Activated naive CD8-positive, alpha-beta T cell treated with anti-CD3 and anti-CD28 coated beads, Interleukin-2, amount 50 U/mL, for 24 hours (primary cell): ENCODE data around the gene CDH4.
"Not testable (repeated sequence)": the region's sequence is repeated elsewhere in the genome, so short reads cannot be mapped to it uniquely, and the experiment has no call there.

ENCODE experiments used
- ATAC-seq: fragments of 150-1000 bp; cut with Tn5 transposase; one replicate; pipeline ENCODE4 v1.10.0; 2021
- DNase-seq: peaks from one replicate; pipeline ENCODE4 v3.0.0; 2021
- H3K27ac Mint-ChIP-seq: one replicate; pipeline ENCODE4 v1.8.0; 2021; ENCODE audit warnings: mild to moderate bottlenecking, mixed read lengths
- H3K27me3 Mint-ChIP-seq: one replicate; pipeline ENCODE4 v1.8.0; 2021; ENCODE audit warnings: mixed read lengths
- H3K36me3 Mint-ChIP-seq: one replicate; pipeline ENCODE4 v1.8.0; 2021; ENCODE audit warnings: low read depth, mixed read lengths
- H3K4me1 Mint-ChIP-seq: one replicate; pipeline ENCODE4 v1.8.0; 2021; ENCODE audit warnings: mixed read lengths
- H3K4me3 Mint-ChIP-seq: one replicate; pipeline ENCODE4 v1.8.0; 2021; ENCODE audit warnings: mild to moderate bottlenecking, moderate library complexity, mixed read lengths
- H3K9me3 Mint-ChIP-seq: one replicate; pipeline ENCODE4 v1.8.0; 2021; ENCODE audit warnings: mixed read lengths

The CDH4 gene

GRCh38 chr20:61414455-61414991 lies 162.5 kb downstream of the CDH4 start:
- H3K27me3 Mint-ChIP-seq = no peaks in the 10 kb centered on the region
- DNase-seq (no peak), ATAC-seq (no peak)
- no peaks in the 10 kb centered on the region for H3K4me1 Mint-ChIP-seq
- no peak overlapping the region for H3K27ac Mint-ChIP-seq
- H3K4me3 Mint-ChIP-seq = no peak overlapping the region
- H3K9me3 Mint-ChIP-seq = no peaks in the 10 kb centered on the region
- H3K36me3 Mint-ChIP-seq = no peaks in the 10 kb centered on the region

- no peaks in the 10 kb centered on the region for H3K27me3 Mint-ChIP-seq
- H3K4me3 Mint-ChIP-seq = no peak overlapping the region
- H3K27ac Mint-ChIP-seq = no peak overlapping the region
- ATAC-seq (no peak), DNase-seq (no peak)
- H3K9me3 Mint-ChIP-seq = no peaks in the 10 kb centered on the region
- no peaks in the 10 kb centered on the region for H3K36me3 Mint-ChIP-seq
- H3K4me1 Mint-ChIP-seq = no peaks in the 10 kb centered on the region
Measured at GRCh38 chr20:61416546-61416945, 164.5 kb downstream of the CDH4 start.

GRCh38 chr20:61417221-61417941 lies 165.3 kb downstream of the CDH4 start:
- Mint-ChIP-seq H3K27ac (no peak overlapping the region), H3K36me3 (no peaks in the 10 kb centered on the region), H3K4me1 (no peaks in the 10 kb centered on the region), H3K27me3 (no peaks in the 10 kb centered on the region), H3K9me3 (no peaks in the 10 kb centered on the region), H3K4me3 (no peak overlapping the region)
- ATAC-seq = no peak
- DNase-seq = no peak

- Mint-ChIP-seq H3K36me3 (no peaks in the 10 kb centered on the region), H3K27me3 (no peaks in the 10 kb centered on the region), H3K4me3 (no peak overlapping the region), H3K27ac (no peak overlapping the region), H3K9me3 (no peaks in the 10 kb centered on the region), H3K4me1 (no peaks in the 10 kb centered on the region)
- DNase-seq = no peak
- no peak for ATAC-seq
Measured at GRCh38 chr20:61419010-61419409, 166.9 kb downstream of the CDH4 start.

GRCh38 chr20:61419501-61419900 lies 167.4 kb downstream of the CDH4 start:
- no peaks in the 10 kb centered on the region for H3K36me3 Mint-ChIP-seq
- no peaks in the 10 kb centered on the region for H3K27me3 Mint-ChIP-seq
- H3K4me3 Mint-ChIP-seq = no peak overlapping the region
- ATAC-seq (no peak), DNase-seq (no peak)
- no peak overlapping the region for H3K27ac Mint-ChIP-seq
- H3K9me3 Mint-ChIP-seq = no peaks in the 10 kb centered on the region
- no peaks in the 10 kb centered on the region for H3K4me1 Mint-ChIP-seq

- H3K27ac Mint-ChIP-seq = no peak overlapping the region
- no peak overlapping the region for H3K4me3 Mint-ChIP-seq
- H3K36me3 Mint-ChIP-seq = no peaks in the 10 kb centered on the region
- no peaks in the 10 kb centered on the region for H3K9me3 Mint-ChIP-seq
- no peaks in the 10 kb centered on the region for H3K27me3 Mint-ChIP-seq
- ATAC-seq (no peak), DNase-seq (no peak)
- H3K4me1 Mint-ChIP-seq = no peaks in the 10 kb centered on the region
Measured at GRCh38 chr20:61420056-61420455, 168.0 kb downstream of the CDH4 start.

DNA sequence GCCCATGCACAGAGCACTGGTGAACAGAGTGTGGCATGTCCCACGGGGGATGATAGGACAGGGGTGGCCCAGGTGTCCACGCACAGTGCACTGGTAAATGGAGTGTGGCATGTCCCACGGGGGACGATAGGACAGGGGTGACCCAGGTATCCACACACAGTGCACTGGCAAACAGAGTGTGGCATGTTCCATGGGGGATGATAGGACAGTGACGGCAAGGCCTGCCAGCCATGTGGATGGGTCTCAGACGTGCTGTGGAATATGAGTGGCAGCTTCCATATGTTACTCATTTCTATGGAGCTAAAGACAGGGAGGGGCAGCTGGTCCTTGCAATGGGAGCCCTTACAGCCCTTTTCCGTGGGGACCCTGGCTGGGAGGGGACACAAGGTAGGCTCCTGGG lies 168.7 kb downstream of the CDH4 start:
- Mint-ChIP-seq H3K36me3 (no peaks in the 10 kb centered on the region), H3K27ac (no peak overlapping the region), H3K4me1 (no peaks in the 10 kb centered on the region), H3K9me3 (no peaks in the 10 kb centered on the region), H3K27me3 (no peaks in the 10 kb centered on the region), H3K4me3 (no peak overlapping the region)
- no peak for ATAC-seq
- no peak for DNase-seq

DNA sequence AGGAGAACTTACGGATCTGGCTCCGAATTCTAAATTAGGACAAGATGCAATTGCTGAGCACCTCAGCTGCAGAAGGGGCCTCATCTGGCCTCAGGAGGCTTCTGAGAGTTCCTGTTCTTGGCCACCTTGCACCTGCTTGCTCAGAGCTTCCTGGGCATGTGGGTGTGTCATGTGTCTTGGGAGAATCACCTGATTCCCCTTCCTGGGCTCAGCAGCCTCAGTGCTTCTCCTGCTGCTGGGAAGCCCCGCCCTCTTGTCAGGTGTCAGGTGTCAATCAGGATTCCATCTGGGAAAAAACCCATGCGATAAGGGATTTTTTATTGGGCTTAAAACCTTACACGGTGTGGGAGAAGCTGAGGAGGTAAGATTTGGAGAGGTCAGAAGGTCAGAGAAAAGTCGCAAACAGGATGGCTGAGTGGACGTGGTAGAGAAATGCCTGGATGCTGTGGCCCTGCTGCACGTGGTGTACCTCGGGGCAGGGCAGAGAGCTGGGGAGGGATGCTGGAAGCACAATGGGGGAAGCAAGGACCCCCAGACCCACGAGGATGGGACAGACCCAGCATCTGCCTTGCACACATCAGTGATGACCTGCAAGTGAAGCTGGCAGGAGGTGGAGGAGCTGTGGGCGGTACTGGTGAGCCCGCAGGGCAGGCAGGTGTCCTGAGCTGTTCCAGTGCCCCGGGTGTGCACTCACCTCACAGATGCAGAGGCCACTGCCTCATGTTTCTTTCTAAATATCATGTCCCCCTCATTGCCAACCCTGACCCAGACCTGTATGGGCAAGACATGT lies 170.8 kb downstream of the CDH4 start:
- no peaks in the 10 kb centered on the region for H3K27me3 Mint-ChIP-seq
- H3K4me3 Mint-ChIP-seq = no peak overlapping the region
- H3K9me3 Mint-ChIP-seq = no peaks in the 10 kb centered on the region
- H3K27ac Mint-ChIP-seq = no peak overlapping the region
- H3K4me1 Mint-ChIP-seq = no peaks in the 10 kb centered on the region
- ATAC-seq = no peak
- DNase-seq = no peak
- no peaks in the 10 kb centered on the region for H3K36me3 Mint-ChIP-seq

- Mint-ChIP-seq H3K27me3 (no peaks in the 10 kb centered on the region), H3K9me3 (no peaks in the 10 kb centered on the region), H3K4me1 (no peaks in the 10 kb centered on the region), H3K4me3 (no peak overlapping the region), H3K36me3 (no peaks in the 10 kb centered on the region), H3K27ac (no peak overlapping the region)
- DNase-seq (no peak), ATAC-seq (no peak)
Measured at GRCh38 chr20:61424011-61424627, 172.1 kb downstream of the CDH4 start.

DNA sequence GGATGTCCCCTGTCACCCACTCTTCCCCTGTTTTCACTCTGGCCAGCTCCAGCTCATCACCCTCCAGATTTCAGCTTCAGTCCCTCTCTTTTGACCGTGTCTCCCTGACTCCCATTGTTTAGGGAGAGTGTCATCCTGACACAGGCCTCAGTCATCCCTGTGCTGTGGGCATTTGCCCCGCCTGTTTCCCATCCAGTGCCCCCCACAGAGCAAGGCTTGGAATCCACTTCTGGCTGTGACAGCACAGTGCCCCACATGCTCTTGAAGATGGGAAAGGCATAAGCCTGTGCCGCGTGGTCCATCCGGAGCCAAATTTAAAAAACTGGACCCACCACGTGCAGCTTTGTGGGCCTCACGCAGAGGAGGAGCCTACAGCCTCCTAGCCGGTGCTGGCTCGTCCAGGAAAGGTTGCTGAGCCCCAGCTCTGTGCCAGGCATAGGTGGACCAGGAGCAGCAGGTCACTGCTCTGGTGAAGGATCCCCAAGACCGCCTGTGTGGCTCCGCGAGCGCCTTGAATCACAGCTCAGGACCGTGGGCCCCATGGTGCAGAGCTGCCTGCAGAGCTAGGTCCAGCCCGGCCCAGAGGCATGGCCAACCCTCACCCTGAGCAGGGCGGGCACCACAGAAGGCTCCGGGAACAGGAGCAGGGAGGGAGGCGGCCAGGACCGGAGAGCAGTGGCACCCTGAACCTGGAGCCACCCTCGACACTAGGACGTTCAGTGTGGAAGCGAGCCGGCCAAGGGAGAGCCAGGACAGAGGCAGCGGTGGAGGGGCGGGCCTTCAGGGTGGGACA lies 172.8 kb downstream of the CDH4 start:
- DNase-seq (no peak), ATAC-seq (no peak)
- no peak overlapping the region for H3K4me3 Mint-ChIP-seq
- no peaks in the 10 kb centered on the region for H3K27me3 Mint-ChIP-seq
- H3K27ac Mint-ChIP-seq = no peak overlapping the region
- H3K9me3 Mint-ChIP-seq = no peaks in the 10 kb centered on the region
- no peaks in the 10 kb centered on the region for H3K4me1 Mint-ChIP-seq
- H3K36me3 Mint-ChIP-seq = no peaks in the 10 kb centered on the region

DNA sequence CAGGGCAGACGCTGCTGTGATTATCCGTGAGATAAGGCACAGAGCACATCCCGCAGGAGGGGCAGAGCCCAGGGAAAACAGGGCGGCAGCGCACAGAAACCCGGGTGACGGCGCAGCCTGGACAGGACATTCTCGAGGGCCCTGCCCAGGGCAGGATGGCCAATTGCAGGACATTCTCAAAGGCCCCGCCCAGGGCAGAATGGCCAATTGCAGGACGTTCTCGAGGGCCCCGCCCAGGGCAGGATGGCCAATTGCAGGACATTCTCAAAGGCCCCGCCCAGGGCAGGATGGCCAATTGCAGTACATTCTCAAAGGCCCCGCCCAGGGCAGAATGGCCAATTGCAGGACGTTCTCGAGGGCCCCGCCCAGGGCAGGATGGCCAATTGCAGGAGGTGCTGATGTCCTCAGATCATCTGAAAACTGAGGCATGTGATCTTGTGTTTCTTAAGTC lies 173.5 kb downstream of the CDH4 start:
- H3K36me3 Mint-ChIP-seq, H3K4me1 Mint-ChIP-seq, H3K9me3 Mint-ChIP-seq, DNase-seq, H3K27me3 Mint-ChIP-seq, H3K4me3 Mint-ChIP-seq, H3K27ac Mint-ChIP-seq, ATAC-seq: not testable (repeated sequence)

DNA sequence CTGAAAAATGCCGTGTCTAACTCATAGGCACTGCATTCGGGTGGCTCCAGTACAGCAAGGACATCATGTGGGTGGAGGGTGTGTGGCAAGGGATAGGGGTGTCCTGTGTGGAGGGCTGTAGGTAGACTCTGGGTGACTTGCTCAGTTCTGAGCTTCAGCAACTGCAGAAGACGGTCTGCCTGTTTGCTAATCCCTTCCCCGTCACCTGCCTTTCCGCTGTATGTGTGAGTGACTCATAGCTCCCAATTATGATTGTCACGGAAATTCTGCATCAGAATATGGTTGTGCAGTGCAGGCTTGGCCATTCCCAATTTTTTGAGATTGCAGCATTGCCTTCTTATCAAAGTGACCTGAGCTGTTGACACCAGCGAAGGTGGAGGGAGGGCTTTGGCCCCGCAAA lies 174.3 kb downstream of the CDH4 start:
- Mint-ChIP-seq H3K36me3 (no peaks in the 10 kb centered on the region), H3K9me3 (no peaks in the 10 kb centered on the region), H3K4me1 (no peaks in the 10 kb centered on the region), H3K4me3 (no peak overlapping the region), H3K27me3 (no peaks in the 10 kb centered on the region), H3K27ac (no peak overlapping the region)
- ATAC-seq (no peak), DNase-seq (no peak)

- no peaks in the 10 kb centered on the region for H3K4me1 Mint-ChIP-seq
- DNase-seq (no peak), ATAC-seq (no peak)
- H3K4me3 Mint-ChIP-seq = no peak overlapping the region
- H3K27ac Mint-ChIP-seq = no peak overlapping the region
- H3K27me3 Mint-ChIP-seq = no peaks in the 10 kb centered on the region
- no peaks in the 10 kb centered on the region for H3K9me3 Mint-ChIP-seq
- no peaks in the 10 kb centered on the region for H3K36me3 Mint-ChIP-seq
Measured at GRCh38 chr20:61429458-61430227, 177.6 kb downstream of the CDH4 start.

- ATAC-seq (no peak), DNase-seq (no peak)
- Mint-ChIP-seq H3K36me3 (no peaks in the 10 kb centered on the region), H3K27ac (no peak overlapping the region), H3K4me3 (no peak overlapping the region), H3K4me1 (no peaks in the 10 kb centered on the region), H3K27me3 (no peaks in the 10 kb centered on the region), H3K9me3 (no peaks in the 10 kb centered on the region)
Measured at GRCh38 chr20:61430228-61430624, 178.2 kb downstream of the CDH4 start.
